Measurements from ENCODE around the gene PNPLA6.

GRCh38 chr19:7529610-7530490 is 5.7 kb upstream of the PNPLA6 start:
- no peak for TF ChIP-seq HDGF (IDR thresholded peaks at IDR 0.05; ENCODE audit: borderline replicate concordance)
- no peak for TF ChIP-seq FOXK2 (IDR thresholded peaks at IDR 0.05)
- TF ChIP-seq BHLHE40 (IDR thresholded peaks at IDR 0.05; ENCODE audit: borderline replicate concordance) = no peak
- TF ChIP-seq NFRKB (IDR thresholded peaks at IDR 0.05) = no peak
- TF ChIP-seq CTBP1 (IDR thresholded peaks at IDR 0.05; ENCODE audit: borderline replicate concordance) = no peak
- TF ChIP-seq SUZ12 (IDR thresholded peaks at IDR 0.05) = no peak
- TF ChIP-seq FOXM1 (IDR thresholded peaks at IDR 0.05; ENCODE audit: borderline replicate concordance) = no peak
- no peak for TF ChIP-seq ZNF384 (IDR thresholded peaks at IDR 0.05)
- TF ChIP-seq LEF1 (IDR thresholded peaks at IDR 0.05; ENCODE audit: borderline replicate concordance) = no peak
- no peak for TF ChIP-seq SP1 (IDR thresholded peaks at IDR 0.05)
- no peak for TF ChIP-seq PKNOX1 (IDR thresholded peaks at IDR 0.05)
- TF ChIP-seq L3MBTL2 (conservative IDR thresholded peaks at IDR 0.05) = no peak
- TF ChIP-seq ARNT (IDR thresholded peaks at IDR 0.05) = no peak
- TF ChIP-seq TARDBP (IDR thresholded peaks at IDR 0.05) = no peak
